Type B pancreatic cell (in vitro differentiated cells): ENCODE data around the gene APOC3. TPM values are rescaled to one million over a fixed set of nuclear protein-coding genes. Genes with fewer than 3 reads are reported as not detected.
"Not testable (repeated sequence)": the region's sequence is repeated elsewhere in the genome, so short reads cannot be mapped to it uniquely, and the experiment has no call there.

ENCODE experiments used
- DNase-seq: peaks from one replicate; pipeline ENCODE4 v3.0.0; 2021; ENCODE audit warnings: mixed read lengths; ENCODE audit not compliant: unreplicated experiment; ENCODE audit errors: extremely low spot score
- H3K27ac Mint-ChIP-seq: 2 replicates; pipeline ENCODE4 v1.8.0; 2021; ENCODE audit warnings: mild to moderate bottlenecking, mixed read lengths
- H3K27me3 Mint-ChIP-seq: 2 replicates; pipeline ENCODE4 v1.8.0; 2021; ENCODE audit warnings: mixed read lengths
- H3K36me3 Mint-ChIP-seq: 2 replicates; pipeline ENCODE4 v1.8.0; 2021; ENCODE audit warnings: mixed read lengths
- H3K4me1 Mint-ChIP-seq: one replicate; pipeline ENCODE4 v1.8.0; 2021; ENCODE audit warnings: mixed read lengths; ENCODE audit not compliant: unreplicated experiment
- H3K4me3 Mint-ChIP-seq: 2 replicates; pipeline ENCODE4 v1.8.0; 2021; ENCODE audit warnings: mild to moderate bottlenecking, mixed read lengths
- H3K9me3 Mint-ChIP-seq: 2 replicates; pipeline ENCODE4 v1.8.0; 2021; ENCODE audit warnings: mixed read lengths
- total RNA-seq: library from RNA; stranded (reverse); gene quantifications from 2 replicates; pipeline ENCODE4 v1.2.1, GENCODE V29; 2021; ENCODE audit warnings: low replicate concordance
- TF ChIP-seq, protein P1 (sequence below): fragments of 200-600 bp; sonication (generic); conservative IDR thresholded peaks from 2 replicates; pipeline ENCODE4 v1.5.0; 2021; ENCODE audit warnings: antibody characterized with exemption, mild to moderate bottlenecking

APOC3 gene
- total RNA-seq, 1 donor from 2014 or later = 21.6 TPM

DNA sequence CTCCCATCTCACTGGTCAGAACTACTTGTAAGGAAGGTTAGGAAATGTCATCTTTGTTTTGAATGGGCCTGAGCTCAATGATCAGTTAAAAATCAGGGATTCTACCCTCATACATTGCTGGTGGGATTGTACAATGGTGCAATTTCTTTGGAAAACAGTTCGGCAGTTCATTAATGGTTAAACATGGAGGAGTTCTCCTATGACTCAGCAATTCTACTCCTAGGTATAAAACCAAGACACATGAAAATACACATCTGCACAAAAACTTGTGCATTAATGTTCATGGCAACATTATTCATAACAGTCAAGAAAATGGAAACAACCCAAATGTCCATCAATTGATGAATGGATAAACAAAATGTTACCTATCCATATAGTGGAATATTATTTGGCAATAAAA is 33.2 kb upstream of the APOC3 start:
- no peaks in the 10 kb centered on the region for H3K9me3 Mint-ChIP-seq
- H3K27ac Mint-ChIP-seq = no peak overlapping the region
- no peak for DNase-seq
- H3K4me3 Mint-ChIP-seq = no peak overlapping the region
- H3K36me3 Mint-ChIP-seq = no peaks in the 10 kb centered on the region
- TF ChIP-seq, protein P1, sequence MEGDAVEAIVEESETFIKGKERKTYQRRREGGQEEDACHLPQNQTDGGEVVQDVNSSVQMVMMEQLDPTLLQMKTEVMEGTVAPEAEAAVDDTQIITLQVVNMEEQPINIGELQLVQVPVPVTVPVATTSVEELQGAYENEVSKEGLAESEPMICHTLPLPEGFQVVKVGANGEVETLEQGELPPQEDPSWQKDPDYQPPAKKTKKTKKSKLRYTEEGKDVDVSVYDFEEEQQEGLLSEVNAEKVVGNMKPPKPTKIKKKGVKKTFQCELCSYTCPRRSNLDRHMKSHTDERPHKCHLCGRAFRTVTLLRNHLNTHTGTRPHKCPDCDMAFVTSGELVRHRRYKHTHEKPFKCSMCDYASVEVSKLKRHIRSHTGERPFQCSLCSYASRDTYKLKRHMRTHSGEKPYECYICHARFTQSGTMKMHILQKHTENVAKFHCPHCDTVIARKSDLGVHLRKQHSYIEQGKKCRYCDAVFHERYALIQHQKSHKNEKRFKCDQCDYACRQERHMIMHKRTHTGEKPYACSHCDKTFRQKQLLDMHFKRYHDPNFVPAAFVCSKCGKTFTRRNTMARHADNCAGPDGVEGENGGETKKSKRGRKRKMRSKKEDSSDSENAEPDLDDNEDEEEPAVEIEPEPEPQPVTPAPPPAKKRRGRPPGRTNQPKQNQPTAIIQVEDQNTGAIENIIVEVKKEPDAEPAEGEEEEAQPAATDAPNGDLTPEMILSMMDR = no peak
- H3K4me1 Mint-ChIP-seq = peaks cover 4% of the 10 kb centered on the region
- peaks cover 2% of the 10 kb centered on the region for H3K27me3 Mint-ChIP-seq

DNA sequence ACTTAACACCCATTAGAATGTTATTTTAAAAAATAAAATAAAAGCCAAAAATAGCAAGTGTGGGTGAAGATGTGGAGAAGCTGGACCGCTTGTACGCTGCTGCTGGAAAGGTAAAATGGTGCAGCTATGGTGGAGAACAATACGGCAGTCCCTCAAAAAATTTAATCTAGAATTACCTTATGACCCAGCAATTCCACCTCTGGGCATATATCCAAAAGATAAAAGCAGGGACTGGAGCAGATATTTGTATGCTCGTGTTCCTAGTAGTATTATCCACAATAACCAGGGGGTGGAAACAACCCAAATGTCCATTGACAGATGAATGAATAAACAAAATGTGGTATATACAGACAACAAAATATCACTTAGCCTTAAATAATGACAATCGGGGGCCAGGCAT is 31.9 kb upstream of the APOC3 start:
- no peaks in the 10 kb centered on the region for H3K9me3 Mint-ChIP-seq
- H3K4me3 Mint-ChIP-seq = no peak overlapping the region
- no peaks in the 10 kb centered on the region for H3K36me3 Mint-ChIP-seq
- TF ChIP-seq, protein P1 = no peak
- H3K4me1 Mint-ChIP-seq = peaks cover 4% of the 10 kb centered on the region
- no peak overlapping the region for H3K27ac Mint-ChIP-seq
- peaks cover 5% of the 10 kb centered on the region for H3K27me3 Mint-ChIP-seq
- DNase-seq = no peak

DNA sequence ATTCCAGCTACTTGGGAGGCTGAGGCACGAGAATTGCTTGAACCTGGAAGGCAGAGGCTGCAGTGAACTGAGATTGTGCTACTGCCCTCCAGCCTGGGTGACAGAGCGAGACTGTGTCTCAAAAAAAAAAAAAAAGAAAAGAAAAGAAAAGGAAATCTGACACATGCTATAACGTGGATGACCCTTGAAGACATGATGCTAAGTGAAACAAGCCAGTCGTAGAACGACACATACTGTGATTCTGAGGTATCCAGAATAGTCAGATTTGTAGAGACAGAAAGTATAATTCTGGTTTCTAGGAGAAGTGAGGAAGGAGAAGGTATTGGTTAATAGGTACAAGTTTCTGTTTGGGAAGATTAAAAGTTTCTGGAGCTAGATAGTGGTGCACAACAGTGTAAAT is 31.3 kb upstream of the APOC3 start:
- no peak for DNase-seq
- H3K27ac Mint-ChIP-seq = no peak overlapping the region
- H3K4me3 Mint-ChIP-seq = no peak overlapping the region
- H3K36me3 Mint-ChIP-seq = no peaks in the 10 kb centered on the region
- H3K9me3 Mint-ChIP-seq = no peaks in the 10 kb centered on the region
- TF ChIP-seq, protein P1 = no peak
- no peaks in the 10 kb centered on the region for H3K4me1 Mint-ChIP-seq
- H3K27me3 Mint-ChIP-seq = peaks cover 7% of the 10 kb centered on the region

DNA sequence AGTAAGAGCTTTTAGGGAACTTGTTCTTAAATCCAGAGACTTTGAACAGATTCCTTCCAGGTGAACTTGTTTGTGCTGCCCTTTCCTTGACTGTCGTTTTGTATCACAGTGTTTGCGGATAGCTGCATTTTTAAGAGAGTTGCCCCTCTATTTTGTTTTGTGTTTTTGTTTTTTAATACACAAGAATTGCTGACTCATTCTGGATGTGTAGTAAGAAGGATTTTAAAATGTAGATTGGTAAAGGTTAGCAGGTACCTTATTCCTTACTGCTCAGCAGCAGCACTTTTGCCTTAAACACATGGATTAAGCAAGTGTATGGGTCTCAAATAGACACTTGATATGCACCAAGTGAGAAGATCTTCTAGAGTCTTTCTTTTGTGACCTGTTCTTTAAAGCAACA is 29.1 kb upstream of the APOC3 start:
- TF ChIP-seq, protein P1 = no peak
- peaks cover 7% of the 10 kb centered on the region for H3K27me3 Mint-ChIP-seq
- H3K27ac Mint-ChIP-seq = no peak overlapping the region
- H3K36me3 Mint-ChIP-seq = no peaks in the 10 kb centered on the region
- no peak overlapping the region for H3K4me3 Mint-ChIP-seq
- H3K4me1 Mint-ChIP-seq = no peaks in the 10 kb centered on the region
- H3K9me3 Mint-ChIP-seq = no peaks in the 10 kb centered on the region
- no peak for DNase-seq

DNA sequence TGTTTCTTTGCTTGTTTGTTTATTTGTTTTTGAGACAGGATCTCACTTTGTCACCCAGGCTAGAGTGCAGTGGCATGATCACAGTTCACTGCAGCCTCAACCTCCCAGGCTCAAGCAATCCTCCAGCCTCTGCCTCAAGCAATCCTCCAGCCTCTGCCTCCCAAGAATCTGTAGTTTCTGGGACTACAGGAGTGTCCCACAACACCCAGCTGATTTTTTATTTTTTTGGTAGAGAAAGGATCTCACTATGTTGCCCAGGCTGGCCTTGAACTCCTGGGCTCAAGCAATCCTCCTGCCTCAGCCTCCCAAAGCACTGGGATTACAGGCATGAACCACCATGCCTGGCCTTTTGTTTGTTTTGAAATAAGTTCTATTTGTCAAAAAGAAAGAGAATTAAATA is 28.0 kb upstream of the APOC3 start:
- DNase-seq, H3K27me3 Mint-ChIP-seq, H3K27ac Mint-ChIP-seq, H3K4me3 Mint-ChIP-seq, H3K9me3 Mint-ChIP-seq, H3K36me3 Mint-ChIP-seq, H3K4me1 Mint-ChIP-seq: not testable (repeated sequence)

DNA sequence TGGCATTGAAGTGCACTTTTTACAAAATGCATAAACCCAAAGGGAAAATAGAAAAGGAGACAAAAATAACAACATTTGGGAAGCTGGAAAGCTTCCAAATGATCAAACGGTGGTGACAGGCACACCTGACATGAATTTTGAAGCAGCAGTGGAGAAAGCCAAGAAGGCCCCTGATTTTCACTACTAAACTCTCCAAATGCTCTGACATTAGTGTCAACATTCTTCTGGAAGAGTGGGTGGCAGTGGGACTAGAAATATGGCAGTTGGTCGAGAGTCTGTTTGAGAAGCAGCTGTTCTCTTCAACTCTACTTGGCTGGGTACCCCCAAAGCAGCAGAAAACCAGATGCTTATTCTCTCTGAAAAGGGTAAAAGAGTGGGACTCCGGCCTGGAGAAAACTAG is 25.7 kb upstream of the APOC3 start:
- DNase-seq = no peak
- H3K4me1 Mint-ChIP-seq = no peaks in the 10 kb centered on the region
- H3K27ac Mint-ChIP-seq = no peak overlapping the region
- H3K9me3 Mint-ChIP-seq = peaks cover 2% of the 10 kb centered on the region
- no peak overlapping the region for H3K4me3 Mint-ChIP-seq
- TF ChIP-seq, protein P1 = no peak
- H3K27me3 Mint-ChIP-seq = peaks cover 7% of the 10 kb centered on the region
- no peaks in the 10 kb centered on the region for H3K36me3 Mint-ChIP-seq
